ENCODE measurements around the gene SPDYA.

SPDYA gene

DNA sequence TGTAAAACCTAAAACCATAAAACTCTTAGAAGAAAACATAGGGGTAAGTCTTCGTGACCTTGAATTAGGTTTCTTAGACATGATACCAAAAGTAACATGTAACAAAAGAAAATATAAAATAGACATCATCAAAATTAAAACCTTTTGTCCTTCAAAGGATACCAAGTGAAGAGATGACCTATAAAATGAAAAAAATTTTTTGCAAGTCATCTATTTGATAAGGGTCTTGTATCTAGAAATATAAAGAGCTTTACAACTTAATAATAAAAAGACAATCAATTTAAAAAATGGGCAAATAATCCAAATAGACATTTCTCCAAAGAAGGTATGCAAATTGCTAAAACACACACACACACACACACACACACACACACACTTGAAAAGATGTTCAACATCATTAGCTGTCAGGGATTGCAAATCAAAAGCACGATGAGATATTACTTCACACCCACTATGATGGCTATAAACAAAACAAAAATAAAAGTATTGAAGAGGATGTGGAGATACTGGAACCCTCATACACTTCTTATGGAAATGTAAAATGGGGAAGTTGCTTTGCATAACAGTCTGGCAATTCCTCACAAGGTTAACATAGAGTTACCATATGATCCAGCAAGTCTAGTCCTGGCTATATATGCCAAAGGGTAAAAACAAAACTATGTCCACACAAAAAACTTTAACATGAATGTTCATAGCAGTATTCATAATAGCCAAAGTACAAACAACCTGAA is 23.3 kb downstream of the SPDYA start:
- DNase-seq: no peak

DNA sequence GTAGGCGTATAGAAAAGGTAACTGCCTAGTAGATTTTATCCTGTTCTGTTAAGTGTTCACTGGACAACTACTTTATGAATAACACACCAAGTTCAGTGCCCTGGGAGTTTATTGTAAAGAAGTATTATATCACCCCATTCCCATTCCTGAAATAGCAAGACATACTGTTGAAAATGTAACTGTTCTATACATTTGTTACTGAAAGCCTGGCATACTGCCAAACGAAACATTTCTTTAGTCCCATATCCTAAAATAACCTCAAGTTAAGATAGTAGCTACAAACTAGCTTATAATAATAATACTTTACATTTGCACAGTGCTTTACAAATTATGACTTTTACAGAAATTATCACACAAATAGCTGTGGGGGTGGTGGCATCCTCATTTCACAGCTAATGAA is 25.1 kb downstream of the SPDYA start:
- DNase-seq: no peak

DNA sequence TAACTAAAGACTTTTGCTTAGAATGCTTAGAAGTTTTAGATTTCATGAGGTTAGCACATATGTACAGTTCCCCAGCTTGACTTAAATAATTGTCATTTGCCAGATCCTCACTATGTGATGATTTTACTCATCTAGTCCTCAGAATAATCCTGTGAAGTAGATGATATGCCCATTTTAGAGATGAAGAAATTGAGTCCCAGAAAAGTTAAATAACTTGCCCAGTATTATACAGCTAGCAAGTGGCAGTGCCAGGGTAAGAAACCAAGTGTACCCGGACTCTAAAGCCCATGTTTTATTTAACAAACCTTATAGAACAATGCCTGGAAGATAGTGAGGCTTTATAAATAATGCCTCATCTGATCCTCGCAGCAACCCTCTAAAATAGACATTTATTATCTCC is 28.3 kb downstream of the SPDYA start:
- DNase-seq: no peak

DNA sequence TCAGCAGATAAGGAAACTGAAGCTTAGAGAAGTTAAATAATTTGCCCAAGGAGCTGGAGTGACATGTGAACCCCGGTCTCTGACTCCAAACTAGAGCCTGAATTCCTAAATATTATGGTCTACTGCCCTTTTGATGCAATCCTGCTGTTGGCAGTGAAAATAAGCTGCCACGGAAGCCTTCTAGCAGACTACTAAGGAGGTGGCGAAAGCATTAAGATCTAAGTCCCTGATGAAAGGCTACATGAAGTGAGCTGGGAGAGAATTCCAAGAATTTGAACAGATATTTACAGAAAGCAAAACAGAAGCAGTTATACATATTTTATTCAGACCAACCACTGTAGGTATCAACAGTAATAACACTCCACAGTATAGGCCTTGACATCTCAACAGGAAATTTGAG is 31.4 kb downstream of the SPDYA start:
- DNase-seq: no peak

DNA sequence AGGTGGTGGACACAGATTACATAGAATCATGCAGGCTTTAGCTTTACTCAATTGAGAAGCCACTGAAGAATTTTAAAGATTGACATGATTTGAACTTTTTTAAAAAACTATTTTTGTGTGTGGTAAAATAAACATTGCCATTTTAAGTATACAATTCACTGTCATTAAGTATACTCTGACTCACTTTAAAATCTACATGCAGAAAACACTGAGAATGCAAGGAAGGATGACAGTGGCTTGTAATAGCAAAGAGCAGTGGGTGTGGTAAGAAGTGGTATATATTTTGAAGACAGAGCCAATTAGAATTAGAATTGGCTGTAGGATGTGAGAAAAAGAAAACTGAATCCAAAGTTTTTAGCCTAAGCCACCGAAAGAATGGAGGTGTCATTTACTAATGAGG is 44.6 kb downstream of the SPDYA start:
- no peak for DNase-seq

DNA sequence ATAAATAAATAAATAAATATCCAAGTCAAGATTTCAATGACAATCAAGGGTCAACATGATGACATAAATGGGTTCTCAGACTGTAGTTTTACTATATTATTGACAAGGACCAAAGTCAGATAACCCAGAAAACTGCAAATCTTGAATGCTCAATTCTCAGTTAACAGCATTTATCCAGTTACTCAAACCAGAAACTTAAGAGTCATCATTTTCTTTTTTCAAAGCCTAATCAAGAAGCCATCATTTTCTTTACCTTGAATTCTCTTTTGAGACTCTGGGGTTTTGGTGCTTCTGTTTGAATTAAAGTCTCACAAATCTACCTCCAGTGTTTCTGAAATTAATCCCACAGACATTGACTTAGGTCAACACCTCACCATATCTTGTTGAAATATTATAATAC is 45.3 kb downstream of the SPDYA start:
- no peak for DNase-seq

DNA sequence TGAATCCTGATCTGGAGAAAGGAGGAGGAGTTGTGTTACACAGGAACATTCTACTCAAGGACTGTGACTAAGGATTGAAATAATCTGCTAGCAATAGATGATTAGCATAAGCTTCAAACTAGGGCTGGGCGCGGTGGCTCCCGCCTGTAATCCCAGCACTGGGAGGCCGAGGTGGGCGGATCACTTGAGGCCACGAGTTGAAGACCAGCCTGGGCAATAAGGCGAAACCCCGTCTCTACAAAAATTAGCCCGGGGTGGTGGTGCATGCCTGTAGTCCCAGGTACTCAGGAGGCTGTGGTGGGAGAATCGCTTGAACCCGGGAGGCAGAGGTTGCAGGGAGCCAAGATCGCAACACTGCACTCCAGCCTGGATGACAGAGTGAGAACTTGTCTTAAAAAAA is 58.0 kb downstream of the SPDYA start:
- DNase-seq: no peak

DNA sequence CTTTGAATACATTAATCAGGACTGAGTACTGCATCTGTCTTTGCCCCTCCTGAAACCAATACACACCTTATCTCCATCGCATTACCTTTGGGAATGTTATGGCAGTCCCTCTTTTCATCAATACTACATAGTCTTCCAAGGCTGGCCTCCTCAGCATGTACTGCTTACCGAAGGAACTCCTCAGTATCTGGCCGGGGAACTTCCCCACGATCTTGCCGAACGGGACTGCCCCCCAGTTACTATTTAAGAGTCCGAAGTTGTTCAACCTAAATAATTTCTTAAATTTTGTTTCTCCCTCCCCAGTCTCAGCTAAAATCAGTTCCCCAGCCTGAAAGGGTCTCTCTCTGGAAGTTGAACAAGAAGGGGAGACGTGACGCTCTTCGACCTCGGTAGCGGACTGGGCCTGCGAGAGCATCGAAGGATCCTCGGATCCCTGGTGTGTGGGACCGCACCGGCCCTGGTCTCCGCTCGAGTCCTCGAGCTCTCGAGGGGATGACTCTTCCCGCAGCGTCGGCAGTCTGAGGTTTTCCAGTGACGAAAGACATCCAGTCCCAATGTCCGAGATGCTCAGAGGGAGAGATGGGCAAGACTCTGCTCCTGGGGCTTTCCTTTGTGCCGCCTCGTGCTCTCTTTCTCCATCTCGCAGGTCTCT is 59.0 kb downstream of the SPDYA start:
- DNase-seq: peak; percentile 20

DNA sequence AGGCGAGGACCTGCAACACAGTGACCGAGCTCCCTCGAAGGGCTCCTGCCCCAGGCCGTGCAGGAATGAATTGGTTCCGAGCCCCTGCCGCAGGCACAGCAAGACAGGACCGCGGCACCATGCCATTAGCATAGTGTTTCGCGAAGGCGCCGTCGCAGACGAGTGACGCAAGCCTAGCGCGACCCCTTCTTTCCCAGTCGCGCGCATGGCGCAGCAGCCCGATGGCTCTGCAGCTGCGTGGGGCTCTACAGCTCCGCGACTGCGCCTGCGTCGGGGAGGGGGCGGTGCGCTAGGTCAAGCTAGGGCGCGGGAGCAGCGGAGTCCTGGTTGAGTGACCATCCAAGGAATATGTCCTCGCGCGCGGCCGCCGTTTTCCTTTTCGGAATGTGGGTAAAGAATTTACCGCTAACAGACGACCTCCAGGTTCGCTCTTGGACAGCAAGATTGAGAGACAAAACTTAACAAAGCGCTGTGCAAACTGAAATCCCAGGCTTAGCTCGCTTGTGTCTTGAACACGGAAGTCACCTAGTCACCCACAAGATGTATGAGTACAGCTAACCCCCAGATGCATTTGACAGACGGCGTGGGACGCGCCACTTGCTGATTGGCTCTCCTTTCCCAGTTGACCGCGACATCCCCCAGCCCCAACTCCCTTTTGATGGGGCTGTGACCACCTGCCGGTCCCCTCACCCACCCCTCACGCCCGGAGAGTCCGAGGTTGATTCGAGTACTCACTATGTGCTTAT is 59.7 kb downstream of the SPDYA start, which contains the start of gene TRMT61B:
Gene TRMT61B, minus strand, starts transcription at position 164 of the 746 bp plus-strand sequence. Its CDS starts 32 bp downstream, at position 132.
- peak; percentile 98 for DNase-seq

DNA sequence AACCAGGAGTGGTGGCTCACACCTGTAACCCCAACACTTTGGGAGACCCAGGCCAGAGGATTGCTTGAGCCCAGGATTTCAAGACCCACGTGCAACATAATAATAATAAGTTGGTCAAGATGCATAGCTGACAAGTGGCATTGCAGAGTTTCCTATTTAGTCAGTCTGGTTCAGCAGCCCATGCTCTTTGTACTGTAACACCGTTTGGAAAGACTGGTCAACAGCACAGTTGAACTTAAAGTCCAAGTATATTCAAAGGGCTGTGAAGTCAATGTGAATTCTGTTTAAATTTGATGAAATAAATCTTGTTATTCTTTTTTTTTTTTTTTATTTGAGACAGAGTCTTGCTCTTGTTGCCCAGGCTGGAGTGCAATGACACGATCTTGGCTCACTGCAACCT is 61.0 kb downstream of the SPDYA start:
- no peak for DNase-seq

DNA sequence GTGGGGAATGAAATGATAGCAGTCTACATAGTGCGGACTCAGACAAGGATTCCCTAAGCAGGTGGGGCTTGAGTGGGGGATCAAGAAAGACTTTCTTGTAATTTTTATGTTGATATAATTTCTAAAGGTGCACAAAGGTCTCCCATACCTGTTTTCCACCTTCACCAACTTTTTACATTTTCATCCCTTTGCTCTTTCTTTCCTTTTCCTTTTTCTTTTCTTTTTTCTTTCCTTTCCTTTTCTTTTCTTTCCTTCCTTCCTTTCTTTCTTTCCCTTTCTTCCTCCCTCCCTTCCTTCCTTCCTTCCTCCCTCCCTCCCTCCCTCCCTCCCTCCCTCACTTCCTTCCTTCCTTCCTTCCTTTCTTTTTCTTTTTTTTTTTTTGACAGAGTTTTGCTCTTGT is 69.6 kb downstream of the SPDYA start:
- DNase-seq: no peak

DNA sequence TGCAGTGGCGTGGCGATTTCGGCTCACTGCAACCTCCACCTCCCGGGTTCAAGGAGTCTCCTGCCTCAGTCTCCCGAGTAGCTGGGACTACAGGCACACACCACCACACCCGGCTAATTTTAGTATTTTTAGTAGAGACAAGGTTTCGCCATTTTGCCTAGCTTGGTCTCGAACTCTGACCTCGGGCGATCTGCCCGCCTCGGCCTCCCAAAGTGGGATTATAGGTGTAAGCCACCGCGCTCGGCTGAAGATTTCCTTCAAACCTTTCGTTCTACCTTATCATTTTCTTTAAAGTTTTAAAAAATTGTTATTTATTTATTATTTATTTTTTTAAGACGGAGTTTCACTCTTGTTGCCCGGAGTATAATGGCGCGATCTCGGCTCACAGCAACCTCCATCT is 82.9 kb downstream of the SPDYA start:
- no peak for DNase-seq

DNA sequence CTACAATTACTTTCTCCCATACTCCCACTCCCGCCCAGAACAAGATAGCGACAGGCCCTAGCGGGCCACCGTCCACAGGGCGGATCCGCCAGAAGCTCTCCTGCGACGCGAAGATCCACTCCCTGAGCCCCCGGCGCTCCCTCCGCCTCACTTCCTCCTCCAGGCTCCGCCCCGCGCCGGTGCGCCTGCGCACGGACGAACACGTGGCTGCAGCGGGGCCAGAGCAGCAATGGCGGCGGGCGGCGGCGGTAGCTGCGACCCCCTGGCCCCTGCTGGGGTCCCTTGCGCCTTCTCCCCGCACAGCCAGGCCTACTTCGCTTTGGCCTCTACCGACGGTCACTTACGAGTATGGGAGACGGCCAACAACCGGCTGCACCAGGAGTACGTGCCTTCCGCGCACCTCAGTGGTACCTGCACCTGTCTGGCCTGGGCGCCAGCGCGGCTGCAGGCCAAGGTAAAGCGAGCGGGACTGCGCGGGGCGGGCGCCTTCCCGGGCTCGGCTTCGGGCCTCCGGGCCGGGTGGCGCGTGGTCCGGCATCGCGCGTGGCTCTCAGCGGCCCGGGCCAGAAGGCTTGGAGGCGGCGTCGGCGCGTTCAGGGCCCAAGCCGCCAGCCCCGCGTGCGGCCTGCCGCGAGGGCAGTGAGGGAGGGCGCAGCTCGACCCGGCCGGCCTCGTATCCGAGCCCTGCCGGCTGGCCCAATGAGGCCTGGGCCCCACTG is 84.0 kb downstream of the SPDYA start, which contains the start of gene WDR43:
Gene WDR43, plus strand, starts transcription at position 198 of the 719 bp plus-strand sequence. Its CDS starts 32 bp downstream, at position 230.
- DNase-seq: peak; percentile 95

DNA sequence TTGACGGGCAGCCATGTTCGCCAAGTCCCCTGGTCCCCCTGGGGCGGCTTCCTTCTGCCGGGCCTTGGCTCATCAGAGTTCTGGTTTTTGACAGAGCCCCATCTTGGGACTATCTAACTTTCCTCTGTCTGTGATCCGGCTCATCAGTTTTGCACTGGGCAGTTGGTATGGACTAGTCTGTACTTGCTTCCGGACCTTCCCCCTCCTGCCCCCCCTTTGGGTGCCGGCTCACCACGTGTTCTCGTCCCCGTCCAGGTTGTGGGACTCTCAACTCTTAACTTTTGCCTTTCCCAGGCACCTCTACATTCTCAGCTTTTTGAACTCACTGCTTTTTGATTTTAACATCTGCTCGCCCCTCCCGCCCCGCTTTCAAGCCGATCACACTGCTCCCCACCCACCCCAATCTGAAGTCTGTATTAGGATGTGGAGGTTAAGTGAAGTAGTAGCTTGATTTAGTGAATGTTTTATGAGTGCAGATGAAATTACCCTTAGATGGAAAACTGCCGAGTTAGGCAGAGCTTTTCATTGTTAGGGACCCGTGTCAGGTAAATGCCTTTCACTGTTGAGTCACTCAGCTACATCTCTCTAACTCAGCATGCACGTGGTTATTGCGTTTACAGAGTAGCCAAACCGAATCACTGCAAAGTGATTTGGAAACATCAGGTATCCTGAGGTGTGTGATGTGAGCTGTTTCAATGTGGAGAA is 84.7 kb downstream of the SPDYA start:
- DNase-seq: peak; percentile 24

DNA sequence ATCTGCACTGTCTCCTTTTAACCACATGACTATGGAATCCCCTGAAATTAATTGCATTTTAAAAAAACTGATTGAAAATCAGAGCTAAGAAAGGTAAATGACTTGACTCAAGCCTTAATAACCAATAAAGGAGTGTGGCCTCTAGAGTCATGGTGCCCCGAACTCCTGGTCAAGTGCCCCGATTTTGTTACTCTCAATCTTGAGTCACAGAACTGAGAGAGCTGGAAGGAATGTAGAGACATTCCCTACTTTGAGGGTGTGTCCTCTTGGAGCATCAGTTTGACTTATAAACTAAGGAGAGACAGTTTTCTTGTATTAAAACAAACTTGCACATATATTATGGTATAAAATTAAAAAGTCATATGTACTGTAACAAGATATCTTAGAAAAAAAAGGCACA is 86.3 kb downstream of the SPDYA start:
- no peak for DNase-seq

DNA sequence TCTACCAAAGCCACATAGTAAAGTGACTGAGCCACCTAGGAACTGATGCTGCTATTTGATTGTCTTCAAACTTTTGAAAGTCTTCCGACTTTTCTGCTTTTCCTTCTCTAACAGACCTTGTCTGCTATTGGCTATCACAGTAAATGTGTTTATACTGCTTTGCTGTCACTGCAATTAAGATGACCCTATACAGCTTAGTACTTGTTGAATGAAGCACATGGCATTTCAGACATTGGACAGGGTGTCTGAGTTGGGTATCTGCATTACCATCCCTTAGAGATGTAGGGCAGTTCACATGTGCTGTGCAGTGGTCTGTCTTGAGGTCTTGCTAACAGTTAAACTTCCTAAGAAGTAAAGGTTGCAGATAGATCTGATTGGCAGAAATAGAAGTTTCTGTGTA is 87.4 kb downstream of the SPDYA start:
- DNase-seq: no peak
